AG20443 (cell line): ENCODE measurements around the gene CDKN2AIP.
A peak's percentile ranks its signal among the peaks of the same experiment; 100 is the strongest.
"Not testable (repeated sequence)": the region's sequence is repeated elsewhere in the genome, so short reads cannot be mapped to it uniquely, and the experiment has no call there.

Experiments used
- DNase-seq: peaks from one replicate; pipeline ENCODE4 v3.0.0; 2012; ENCODE audit warnings: low spot score, mixed read lengths

CDKN2AIP gene

GRCh38 chr4:183413234-183414200 is 30.9 kb upstream of the CDKN2AIP start:
- DNase-seq: no peak

GRCh38 chr4:183416879-183417755 is 27.3 kb upstream of the CDKN2AIP start:
- peak; percentile 24 for DNase-seq

- DNase-seq: peak; percentile 45
These were observed 21.3 kb upstream of the CDKN2AIP start for GRCh38 chr4:183422962-183423631.

- no peak for DNase-seq
These were observed 20.2 kb upstream of the CDKN2AIP start for GRCh38 chr4:183424109-183424744.

GRCh38 chr4:183426507-183426906 is 17.9 kb upstream of the CDKN2AIP start:
- DNase-seq: no peak

GRCh38 chr4:183429489-183429888 is 14.9 kb upstream of the CDKN2AIP start:
- DNase-seq: no peak

- no peak for DNase-seq
These were observed 14.0 kb upstream of the CDKN2AIP start for GRCh38 chr4:183430317-183430993.

GRCh38 chr4:183430994-183431347 is 13.5 kb upstream of the CDKN2AIP start:
- DNase-seq: no peak

- no peak for DNase-seq
These were observed 12.8 kb upstream of the CDKN2AIP start for GRCh38 chr4:183431614-183432013.

GRCh38 chr4:183433183-183433582 is 11.3 kb upstream of the CDKN2AIP start:
- not testable (repeated sequence) for DNase-seq

- no peak for DNase-seq
These were observed 10.2 kb upstream of the CDKN2AIP start for GRCh38 chr4:183434264-183434663.

GRCh38 chr4:183434666-183435190 is 9.7 kb upstream of the CDKN2AIP start:
- DNase-seq: no peak

GRCh38 chr4:183435803-183436202 is 8.6 kb upstream of the CDKN2AIP start:
- no peak for DNase-seq

GRCh38 chr4:183436417-183436816 is 8.0 kb upstream of the CDKN2AIP start:
- DNase-seq: no peak

- DNase-seq: no peak
These were observed 7.0 kb upstream of the CDKN2AIP start for GRCh38 chr4:183437452-183437851.

- DNase-seq: no peak
These were observed 5.8 kb upstream of the CDKN2AIP start for GRCh38 chr4:183438458-183439113.

GRCh38 chr4:183441276-183441675 is 3.2 kb upstream of the CDKN2AIP start:
- no peak for DNase-seq

- DNase-seq: no peak
These were observed 702 bp upstream of the CDKN2AIP start for GRCh38 chr4:183443655-183444213.

- peak; percentile 52 for DNase-seq
These were observed 627 bp downstream of the CDKN2AIP start for GRCh38 chr4:183445097-183445428.

- no peak for DNase-seq
These were observed 3.2 kb downstream of the CDKN2AIP start for GRCh38 chr4:183447646-183448045.
